HPDE6-E6E7 (cell line): ENCODE data around the gene FAM25C.
"Not testable (repeated sequence)": the region's sequence is repeated elsewhere in the genome, so short reads cannot be mapped to it uniquely, and the experiment has no call there.

Experiments used
- DNase-seq: peaks from one replicate; pipeline ENCODE4 v3.0.0; 2011; ENCODE audit warnings: missing footprints; ENCODE audit errors: extremely low spot score

Gene FAM25C

DNA sequence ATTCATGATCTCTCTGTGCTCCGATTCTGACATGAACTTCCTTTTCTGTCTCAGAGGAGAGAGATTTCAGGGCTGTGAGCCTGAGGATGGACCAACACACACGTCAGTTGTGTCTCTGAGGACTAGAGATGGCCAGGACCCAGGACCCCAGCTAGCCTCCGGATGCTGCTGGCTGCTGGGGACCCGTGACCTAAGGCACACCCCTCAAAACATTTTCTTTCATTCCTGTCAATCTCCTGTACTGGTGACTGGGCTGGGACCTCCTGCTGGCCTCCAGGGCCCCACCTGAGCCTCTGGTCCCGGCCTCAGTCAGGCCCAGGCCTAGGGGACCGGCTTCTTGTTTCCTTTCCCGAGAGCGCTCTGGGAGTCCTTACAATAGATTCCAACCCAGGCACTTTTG lies 42.4 kb downstream of the FAM25C start:
- DNase-seq: not testable (repeated sequence)

- DNase-seq: not testable (repeated sequence)
These were observed 52.2 kb downstream of the FAM25C start for GRCh38 chr10:47947424-47947823.
